Measurements from ENCODE around the gene RPS29.

DNA sequence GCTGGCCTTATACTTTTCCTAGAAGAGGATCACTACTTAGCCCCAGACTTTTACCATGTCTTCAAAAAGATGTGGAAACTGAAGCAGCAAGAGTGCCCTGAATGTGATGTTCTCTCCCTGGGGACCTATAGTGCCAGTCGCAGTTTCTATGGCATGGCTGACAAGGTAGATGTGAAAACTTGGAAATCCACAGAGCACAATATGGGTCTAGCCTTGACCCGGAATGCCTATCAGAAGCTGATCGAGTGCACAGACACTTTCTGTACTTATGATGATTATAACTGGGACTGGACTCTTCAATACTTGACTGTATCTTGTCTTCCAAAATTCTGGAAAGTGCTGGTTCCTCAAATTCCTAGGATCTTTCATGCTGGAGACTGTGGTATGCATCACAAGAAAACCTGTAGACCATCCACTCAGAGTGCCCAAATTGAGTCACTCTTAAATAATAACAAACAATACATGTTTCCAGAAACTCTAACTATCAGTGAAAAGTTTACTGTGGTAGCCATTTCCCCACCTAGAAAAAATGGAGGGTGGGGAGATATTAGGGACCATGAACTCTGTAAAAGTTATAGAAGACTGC is 35.9 kb upstream of the RPS29 start:
- TF ChIP-seq MEIS1 (CRISPR knock-in tag; IDR thresholded peaks at IDR 0.05; ENCODE audit: borderline replicate concordance), result no peak
- TF ChIP-seq, protein P1, sequence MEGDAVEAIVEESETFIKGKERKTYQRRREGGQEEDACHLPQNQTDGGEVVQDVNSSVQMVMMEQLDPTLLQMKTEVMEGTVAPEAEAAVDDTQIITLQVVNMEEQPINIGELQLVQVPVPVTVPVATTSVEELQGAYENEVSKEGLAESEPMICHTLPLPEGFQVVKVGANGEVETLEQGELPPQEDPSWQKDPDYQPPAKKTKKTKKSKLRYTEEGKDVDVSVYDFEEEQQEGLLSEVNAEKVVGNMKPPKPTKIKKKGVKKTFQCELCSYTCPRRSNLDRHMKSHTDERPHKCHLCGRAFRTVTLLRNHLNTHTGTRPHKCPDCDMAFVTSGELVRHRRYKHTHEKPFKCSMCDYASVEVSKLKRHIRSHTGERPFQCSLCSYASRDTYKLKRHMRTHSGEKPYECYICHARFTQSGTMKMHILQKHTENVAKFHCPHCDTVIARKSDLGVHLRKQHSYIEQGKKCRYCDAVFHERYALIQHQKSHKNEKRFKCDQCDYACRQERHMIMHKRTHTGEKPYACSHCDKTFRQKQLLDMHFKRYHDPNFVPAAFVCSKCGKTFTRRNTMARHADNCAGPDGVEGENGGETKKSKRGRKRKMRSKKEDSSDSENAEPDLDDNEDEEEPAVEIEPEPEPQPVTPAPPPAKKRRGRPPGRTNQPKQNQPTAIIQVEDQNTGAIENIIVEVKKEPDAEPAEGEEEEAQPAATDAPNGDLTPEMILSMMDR (CRISPR knock-in tag; IDR thresholded peaks at IDR 0.05), result no peak
- TF ChIP-seq, protein P2, sequence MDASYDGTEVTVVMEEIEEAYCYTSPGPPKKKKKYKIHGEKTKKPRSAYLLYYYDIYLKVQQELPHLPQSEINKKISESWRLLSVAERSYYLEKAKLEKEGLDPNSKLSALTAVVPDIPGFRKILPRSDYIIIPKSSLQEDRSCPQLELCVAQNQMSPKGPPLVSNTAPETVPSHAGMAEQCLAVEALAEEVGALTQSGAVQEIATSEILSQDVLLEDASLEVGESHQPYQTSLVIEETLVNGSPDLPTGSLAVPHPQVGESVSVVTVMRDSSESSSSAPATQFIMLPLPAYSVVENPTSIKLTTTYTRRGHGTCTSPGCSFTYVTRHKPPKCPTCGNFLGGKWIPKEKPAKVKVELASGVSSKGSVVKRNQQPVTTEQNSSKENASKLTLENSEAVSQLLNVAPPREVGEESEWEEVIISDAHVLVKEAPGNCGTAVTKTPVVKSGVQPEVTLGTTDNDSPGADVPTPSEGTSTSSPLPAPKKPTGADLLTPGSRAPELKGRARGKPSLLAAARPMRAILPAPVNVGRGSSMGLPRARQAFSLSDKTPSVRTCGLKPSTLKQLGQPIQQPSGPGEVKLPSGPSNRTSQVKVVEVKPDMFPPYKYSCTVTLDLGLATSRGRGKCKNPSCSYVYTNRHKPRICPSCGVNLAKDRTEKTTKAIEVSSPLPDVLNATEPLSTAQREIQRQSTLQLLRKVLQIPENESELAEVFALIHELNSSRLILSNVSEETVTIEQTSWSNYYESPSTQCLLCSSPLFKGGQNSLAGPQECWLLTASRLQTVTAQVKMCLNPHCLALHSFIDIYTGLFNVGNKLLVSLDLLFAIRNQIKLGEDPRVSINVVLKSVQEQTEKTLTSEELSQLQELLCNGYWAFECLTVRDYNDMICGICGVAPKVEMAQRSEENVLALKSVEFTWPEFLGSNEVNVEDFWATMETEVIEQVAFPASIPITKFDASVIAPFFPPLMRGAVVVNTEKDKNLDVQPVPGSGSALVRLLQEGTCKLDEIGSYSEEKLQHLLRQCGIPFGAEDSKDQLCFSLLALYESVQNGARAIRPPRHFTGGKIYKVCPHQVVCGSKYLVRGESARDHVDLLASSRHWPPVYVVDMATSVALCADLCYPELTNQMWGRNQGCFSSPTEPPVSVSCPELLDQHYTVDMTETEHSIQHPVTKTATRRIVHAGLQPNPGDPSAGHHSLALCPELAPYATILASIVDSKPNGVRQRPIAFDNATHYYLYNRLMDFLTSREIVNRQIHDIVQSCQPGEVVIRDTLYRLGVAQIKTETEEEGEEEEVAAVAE (CRISPR knock-in tag; IDR thresholded peaks at IDR 0.05; ENCODE audit: borderline replicate concordance), result no peak
- no peak for TF ChIP-seq ZNF549 (CRISPR knock-in tag; IDR thresholded peaks at IDR 0.05)
- TF ChIP-seq, protein P3, sequence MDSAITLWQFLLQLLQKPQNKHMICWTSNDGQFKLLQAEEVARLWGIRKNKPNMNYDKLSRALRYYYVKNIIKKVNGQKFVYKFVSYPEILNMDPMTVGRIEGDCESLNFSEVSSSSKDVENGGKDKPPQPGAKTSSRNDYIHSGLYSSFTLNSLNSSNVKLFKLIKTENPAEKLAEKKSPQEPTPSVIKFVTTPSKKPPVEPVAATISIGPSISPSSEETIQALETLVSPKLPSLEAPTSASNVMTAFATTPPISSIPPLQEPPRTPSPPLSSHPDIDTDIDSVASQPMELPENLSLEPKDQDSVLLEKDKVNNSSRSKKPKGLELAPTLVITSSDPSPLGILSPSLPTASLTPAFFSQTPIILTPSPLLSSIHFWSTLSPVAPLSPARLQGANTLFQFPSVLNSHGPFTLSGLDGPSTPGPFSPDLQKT (CRISPR knock-in tag; IDR thresholded peaks at IDR 0.05; ENCODE audit: borderline replicate concordance), result no peak
- TF ChIP-seq, protein P4, sequence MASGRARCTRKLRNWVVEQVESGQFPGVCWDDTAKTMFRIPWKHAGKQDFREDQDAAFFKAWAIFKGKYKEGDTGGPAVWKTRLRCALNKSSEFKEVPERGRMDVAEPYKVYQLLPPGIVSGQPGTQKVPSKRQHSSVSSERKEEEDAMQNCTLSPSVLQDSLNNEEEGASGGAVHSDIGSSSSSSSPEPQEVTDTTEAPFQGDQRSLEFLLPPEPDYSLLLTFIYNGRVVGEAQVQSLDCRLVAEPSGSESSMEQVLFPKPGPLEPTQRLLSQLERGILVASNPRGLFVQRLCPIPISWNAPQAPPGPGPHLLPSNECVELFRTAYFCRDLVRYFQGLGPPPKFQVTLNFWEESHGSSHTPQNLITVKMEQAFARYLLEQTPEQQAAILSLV (CRISPR knock-in tag; IDR thresholded peaks at IDR 0.05; ENCODE audit: borderline replicate concordance), result no peak
- TF ChIP-seq RAD21 (CRISPR knock-in tag; IDR thresholded peaks at IDR 0.05), result no peak
- TF ChIP-seq POLR2A (IDR thresholded peaks at IDR 0.05; ENCODE audit: insufficient read depth in 1 of 2, low read depth in 2 of 2, low read length in 2 of 2), result no peak
- TF ChIP-seq GATAD2A (CRISPR knock-in tag; IDR thresholded peaks at IDR 0.05), result no peak
- no peak for TF ChIP-seq POLR2AphosphoS5 (IDR thresholded peaks at IDR 0.05; ENCODE audit: low read depth, low read length)
- TF ChIP-seq, protein P5, sequence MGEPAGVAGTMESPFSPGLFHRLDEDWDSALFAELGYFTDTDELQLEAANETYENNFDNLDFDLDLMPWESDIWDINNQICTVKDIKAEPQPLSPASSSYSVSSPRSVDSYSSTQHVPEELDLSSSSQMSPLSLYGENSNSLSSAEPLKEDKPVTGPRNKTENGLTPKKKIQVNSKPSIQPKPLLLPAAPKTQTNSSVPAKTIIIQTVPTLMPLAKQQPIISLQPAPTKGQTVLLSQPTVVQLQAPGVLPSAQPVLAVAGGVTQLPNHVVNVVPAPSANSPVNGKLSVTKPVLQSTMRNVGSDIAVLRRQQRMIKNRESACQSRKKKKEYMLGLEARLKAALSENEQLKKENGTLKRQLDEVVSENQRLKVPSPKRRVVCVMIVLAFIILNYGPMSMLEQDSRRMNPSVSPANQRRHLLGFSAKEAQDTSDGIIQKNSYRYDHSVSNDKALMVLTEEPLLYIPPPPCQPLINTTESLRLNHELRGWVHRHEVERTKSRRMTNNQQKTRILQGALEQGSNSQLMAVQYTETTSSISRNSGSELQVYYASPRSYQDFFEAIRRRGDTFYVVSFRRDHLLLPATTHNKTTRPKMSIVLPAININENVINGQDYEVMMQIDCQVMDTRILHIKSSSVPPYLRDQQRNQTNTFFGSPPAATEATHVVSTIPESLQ (CRISPR knock-in tag; conservative IDR thresholded peaks at IDR 0.05), result no peak
- no peak for TF ChIP-seq RORA (CRISPR knock-in tag; IDR thresholded peaks at IDR 0.05)
